NCI-H526 treated with DMSO at 0.1 percent for 48 hours (cell line): ENCODE data around the gene TOMM7.
A peak's percentile ranks its signal among the peaks of the same experiment; 100 is the strongest.

Source experiments
- DNase-seq: peaks from one replicate; lab custom pipeline; 2025; lab: John Stamatoyannopoulos, UW

TOMM7 gene

DNA sequence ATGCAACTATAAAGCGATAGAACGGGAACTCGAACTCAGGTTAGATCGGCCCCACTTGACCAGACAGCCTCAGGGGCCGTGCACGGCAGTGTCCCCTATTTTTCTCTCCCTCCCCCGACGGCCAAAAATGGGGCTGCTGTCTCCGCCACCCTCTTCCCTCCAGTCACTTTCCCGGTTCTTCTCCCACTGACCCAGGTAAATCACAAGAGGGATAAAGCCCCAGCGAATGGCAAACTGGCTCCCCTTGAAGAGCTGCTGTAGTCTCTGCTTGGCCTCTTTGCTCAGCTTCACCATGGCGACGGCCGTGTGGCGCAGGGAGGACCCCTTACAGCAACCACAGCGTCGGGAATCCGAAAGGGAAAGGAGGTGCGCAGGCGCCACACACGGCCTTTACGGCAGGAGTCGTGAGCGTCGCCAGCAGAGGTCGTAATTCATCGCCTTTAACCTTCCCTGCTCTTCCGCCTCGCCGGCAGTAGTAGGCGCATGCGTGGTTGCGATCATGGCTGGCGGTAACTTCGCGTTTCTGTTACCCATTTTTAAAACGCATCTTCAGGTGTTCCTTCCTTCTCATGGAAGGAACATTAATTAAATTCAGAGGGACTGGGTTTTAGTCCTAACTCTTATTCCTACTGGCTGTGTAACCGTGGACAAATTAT is at the start of gene TOMM7:
TSS of gene TOMM7 (minus strand) at position 364 of the 656 bp plus-strand sequence. CDS start at position 294, 70 bp downstream.
- peak; percentile 96 for DNase-seq

DNA sequence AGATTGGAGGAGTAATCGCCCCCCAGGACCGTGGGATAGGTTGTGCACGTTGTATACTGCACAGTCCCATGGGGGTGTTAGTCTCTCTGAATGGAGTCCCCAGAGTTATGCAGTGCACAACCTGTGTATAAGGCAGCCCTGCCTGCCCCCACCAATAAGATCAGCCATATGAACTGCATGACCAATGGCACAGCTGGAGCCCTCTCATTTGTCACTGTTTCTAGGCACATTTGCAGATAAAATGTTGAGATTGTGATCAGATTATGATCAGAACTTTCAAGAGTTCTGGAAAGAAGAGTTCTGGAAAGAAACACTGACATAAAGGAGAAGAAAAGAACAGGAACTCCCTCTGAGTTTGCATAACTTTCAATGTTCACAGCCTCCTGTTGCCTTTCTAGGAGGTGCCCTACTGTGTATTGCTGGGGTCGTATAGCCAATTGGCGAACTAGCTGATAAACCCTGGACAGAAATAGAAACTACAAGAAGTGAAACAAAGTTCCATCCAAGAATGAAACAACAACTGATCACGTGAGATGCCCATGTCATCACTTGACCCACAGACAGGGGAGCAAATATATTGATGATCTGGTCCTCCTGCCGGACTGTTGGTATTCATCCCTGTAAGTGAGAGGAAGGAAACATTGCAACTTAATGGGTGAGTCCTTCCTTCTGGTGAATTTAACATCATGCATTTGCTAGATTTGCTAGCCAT is 49.6 kb upstream of the TOMM7 start:
- no peak for DNase-seq

DNA sequence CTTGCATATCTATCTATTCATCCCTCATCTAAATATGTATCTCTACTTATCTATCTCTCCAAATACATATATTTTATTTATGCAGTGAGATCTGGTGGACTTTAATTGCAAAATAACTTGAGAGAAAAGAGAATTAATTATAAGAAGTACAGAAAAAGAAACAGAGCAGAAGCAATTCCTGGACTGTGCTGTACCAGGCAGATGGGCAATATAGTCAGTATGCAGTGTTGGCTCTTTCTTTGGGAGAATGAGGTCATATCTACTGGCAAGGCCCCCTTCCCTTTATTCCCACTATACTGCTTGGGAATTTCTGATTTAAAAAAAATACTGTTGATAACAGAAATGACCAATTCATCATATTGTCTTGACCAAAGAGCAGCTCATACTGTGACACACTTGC is 49.0 kb upstream of the TOMM7 start:
- no peak for DNase-seq

DNA sequence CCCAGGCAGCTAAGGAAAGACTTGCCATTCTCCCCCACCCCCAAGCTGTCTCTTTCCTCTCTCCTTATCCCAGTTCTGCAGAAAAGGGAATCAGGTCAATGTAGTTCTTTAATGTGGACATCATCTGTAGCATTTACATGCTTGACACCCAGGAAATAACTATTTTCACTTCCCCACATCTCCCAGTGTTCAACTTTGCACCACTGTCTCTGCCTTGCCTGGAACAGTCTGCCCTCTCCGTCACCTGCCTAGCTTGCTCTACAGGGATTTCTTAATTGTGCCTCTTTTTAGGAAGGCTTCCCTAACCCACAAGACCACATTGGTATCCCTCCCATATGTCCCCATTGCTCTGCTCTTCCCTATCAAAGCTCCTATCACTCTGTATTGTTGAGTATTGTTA is 45.9 kb upstream of the TOMM7 start:
- DNase-seq = no peak

DNA sequence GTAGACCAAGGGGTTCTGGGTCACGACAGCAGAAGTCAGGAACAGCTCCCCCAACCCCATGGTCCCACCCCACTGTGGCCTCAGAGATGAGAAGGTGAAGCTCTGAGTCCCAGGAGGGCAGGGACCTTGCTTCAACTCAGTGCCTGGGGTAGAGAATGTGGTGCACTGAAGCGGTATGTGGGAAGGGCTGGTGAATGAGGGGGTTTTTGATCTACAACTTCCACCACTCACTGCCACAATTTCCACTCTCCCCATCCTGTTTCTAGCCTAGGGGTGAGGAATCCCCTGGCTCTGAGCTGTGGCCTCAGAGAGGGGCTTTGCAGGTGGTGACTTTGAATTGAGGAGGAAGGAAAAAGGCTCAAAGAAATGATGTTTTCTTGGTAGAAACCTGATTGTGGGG is 44.9 kb upstream of the TOMM7 start:
- no peak for DNase-seq

DNA sequence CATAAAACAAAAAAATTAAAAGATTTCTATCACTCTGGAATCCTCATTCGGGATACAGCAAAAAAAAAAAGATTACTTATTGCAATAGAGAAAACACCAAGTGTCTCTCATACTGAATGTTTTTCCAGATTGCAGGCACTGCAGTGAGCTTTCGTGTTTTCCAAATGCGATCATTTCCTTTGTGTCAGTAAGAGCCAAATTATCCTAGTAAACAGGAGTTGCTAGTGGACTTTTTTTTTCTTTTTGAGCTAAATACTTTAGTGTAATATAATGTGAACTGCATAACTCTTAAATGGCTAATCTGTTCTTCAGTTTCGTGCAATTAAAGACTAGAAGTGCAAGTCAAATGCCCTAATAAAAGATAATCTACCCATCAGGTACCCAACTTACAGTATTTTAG is 44.4 kb upstream of the TOMM7 start:
- DNase-seq = no peak

DNA sequence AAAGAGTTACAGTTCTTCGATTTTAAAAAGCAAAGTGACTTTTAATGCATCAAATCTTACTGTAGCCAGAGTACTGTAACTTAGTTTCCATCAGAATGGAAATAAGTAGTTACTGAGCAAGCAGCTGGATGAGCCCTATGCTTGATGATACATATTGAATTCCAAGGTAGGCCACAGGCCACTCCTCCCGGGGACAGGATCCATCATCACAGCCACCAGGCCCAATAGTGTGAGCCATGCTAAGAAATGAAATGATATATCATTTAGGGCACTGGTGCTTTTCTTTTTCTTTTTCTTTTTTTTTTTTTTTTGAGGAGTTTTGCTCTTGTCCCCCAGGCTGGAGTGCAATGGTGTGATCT is 42.9 kb upstream of the TOMM7 start:
- DNase-seq = no peak

DNA sequence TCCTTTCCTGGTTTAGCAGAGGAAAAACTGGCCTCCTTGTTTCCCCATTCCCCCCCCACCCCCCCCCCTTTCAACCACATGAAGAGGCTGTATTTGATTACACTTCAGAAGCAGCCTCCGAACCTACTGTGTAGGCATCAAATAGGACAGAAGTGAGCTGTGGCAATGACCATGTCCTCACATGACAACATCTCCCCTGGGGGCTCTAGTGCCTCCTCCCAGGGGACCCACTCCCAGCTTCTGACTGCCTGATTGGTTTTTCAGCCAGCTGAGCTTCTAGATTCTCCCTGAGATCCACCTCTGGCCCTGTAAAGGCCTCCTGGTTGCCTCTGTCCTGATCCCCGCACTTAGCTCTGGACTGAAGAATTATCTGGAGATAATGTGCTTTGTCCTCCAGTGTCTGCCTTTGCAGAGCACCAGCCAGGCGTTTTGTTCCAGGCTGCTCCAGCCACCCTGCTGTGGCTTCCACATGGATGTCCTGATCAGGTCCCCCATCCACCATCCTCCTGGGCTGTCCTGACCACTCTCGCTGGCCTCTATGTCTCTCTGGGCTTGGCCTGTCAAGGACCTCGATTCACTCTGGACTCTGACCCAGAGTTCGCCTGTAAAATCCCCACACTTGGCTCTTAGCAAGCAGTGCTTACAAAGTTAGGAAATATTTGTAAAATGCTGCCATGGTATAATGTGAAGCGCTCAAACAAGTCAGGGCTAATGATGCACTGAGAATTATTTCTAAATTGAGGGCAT is 42.4 kb upstream of the TOMM7 start:
- DNase-seq = no peak

DNA sequence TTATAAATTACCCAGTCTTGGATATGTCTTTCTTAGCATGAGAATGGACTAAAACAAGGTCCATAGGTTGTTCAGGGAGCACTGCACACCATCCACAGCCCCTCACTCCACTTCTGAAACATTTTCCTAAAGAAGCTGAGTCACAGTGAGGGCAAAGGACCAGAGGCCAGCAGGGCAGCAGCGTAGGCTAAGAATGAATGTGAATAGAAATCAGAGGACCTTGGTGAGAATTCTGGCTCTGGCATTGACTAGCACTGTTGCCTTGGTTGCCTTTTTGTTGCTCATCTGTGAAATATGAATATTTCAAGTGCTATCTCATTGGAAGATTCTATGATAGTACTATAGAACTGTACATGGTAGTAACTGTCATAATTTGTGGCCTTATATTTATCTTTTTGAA is 41.7 kb upstream of the TOMM7 start:
- DNase-seq = no peak

DNA sequence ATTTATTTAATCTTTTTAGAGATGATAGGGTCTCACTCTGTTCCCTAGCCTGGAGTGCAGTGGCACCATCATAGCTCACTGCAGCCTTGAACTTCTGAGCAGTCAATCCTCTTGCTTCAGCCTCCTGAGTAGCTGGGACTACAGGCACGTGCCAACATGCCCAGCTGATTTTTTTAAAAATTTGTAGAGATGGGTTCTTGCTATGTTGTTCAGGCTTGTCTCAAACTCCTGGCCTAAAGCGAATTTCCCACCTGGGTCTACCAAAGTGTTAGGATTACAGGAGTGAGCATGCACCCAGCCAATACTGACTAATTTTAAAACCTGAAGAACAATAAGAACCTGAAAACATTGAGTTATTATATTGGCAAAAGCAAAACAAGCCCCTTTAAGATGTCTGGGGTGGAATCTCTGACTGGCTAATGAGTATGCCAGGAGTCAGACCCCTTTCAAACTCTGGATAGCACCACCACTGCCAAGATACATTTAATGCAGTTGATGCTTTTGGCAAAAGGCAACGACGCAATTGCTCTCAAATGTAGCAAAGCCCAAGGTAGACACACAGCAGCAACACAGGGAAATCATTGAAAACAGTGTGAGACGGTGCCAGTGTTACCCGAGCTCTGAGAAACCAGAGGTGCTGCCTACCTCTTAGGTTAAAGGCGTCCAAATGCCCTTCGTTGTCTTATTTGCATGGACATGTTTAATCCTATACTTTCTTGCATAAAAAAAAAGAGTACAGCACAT is 40.7 kb upstream of the TOMM7 start:
- no peak for DNase-seq

DNA sequence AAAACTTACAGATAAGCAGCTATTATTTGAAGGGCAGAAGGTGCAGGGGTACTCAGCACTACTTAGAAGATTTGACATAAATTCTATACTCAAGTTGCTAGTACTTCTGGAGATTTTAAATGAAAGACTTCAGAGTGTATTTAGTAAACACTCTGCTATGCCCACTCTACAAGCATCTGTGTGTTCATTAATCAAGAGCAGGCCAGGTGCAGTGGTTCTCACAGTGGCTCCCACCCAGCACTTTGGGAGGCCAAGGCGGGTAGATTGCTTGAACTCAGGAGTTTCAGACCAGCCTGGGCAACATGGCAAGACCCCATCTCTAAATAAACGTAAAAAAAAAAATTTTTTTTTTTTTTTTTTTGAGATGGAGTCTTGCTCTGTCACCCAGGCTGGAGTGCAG is 38.9 kb upstream of the TOMM7 start:
- DNase-seq = no peak

DNA sequence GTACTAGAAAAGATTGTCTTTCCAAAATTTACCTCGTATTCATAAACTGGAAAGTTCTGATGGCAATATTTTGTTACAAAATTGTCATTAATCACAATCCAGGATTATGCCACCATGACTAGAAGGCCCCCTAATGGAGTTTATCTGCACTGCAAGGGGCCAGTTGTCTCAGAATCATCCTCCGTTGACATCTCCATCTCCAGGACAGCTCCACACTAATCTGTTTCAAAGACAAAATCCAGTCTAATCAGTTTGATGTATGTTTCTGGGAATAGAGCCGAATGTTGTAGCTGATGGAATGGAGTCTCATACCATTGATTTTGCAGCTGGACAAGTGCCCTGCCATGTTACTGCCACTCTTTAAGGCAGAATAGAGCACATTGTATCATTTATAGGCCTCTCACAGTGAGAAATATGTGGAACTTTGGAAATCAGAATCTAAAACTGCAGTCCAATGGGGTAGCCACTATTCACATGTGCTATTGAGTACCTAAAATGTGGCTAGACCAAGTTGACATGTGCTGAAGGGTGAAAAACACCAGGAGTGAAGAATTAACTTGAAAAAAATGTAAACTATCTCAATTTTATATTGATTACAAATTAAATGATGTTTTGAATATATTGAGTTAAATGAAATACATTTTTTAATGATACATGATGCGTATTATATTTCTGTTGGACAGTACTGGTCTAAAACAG is 38.3 kb upstream of the TOMM7 start:
- DNase-seq = no peak

DNA sequence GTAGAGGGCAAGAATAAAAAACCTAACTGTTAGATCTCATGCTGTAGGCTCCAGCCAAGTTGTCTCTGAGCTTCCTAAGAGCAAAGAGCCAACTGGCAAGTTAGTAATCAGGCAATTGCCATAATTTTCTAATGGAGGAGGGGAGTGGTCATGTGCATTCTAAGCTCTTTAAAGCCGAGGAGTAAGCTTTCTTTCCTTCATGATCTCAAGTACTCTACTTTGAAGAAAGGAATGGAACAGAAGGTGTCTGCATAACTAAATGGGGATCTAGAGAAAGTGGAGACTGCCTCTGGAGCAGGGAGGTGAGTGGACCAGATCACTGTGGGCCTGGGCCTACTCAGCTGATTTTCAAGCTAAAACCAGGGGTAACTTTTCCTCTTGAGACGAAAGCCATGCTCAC is 37.7 kb upstream of the TOMM7 start:
- DNase-seq = no peak

DNA sequence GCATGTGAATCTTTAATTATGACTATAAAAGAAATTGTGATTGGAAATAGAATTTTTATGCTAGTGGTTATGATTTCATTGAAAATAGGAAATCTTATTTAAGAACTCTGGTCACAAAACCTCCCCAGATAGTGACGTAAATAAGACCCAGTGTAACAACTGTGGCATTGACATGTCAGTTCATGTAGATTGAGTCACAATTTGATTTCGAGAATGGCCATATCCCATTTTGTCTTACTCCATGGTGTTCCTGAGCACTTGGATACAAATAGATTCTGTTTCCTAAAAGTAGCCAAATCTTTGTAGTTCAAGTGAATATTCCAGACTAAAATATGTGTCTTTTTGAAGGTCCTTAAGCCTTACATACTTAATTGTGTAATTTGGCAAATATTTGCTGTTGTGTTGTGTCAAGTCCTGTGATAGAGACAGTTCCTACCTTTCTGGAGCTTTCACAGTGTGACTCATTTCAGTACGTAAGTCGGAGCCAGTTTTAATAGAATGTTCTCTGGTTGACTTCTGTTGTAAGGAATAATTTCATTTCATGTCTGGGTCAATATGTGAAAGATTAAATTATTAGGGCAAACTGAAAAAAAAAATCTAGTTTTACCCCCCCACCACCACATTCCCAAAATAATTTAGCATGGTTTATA is 37.1 kb upstream of the TOMM7 start:
- no peak for DNase-seq

DNA sequence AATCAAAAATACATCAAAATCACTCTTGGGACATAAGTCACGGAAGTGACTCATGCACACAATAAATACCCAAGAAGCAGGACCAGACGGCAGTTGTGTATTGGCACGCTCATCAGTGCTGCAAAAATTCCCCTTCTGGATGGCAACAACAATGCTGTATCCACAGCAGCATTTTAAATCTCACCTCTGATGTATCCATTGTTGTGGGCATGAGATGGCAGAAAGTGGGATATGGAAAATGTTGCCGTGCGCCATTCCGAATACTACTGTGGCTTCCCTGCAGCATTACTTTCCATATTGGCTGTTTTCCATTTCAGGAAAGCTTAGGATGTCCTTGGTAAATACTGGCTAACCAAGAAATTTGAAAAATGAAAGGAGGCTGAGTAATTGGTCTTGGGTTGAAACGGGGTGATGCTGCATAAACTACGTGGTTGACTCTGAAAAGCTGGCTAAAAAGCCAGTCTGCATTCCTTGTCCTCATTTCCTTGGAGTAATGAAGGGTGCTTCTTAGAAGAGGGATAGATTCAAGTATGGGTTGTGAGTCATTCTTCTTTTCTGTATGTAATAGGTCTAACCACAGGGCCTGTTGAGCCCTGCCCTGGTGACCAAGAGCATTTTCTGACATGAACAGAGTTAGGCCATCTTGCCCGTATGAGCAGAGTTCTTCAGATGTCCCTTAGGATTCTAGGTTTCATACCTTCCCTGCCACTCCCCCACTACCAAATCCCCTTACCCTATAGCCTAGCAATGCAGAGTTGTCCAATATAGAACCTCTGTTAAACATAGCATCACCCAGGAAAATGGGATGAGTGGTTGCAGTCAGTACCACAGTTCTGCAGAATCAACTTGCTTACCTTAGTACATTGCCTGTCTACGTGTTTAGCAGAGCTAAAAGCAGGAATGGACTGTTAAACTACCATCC is 36.3 kb upstream of the TOMM7 start:
- no peak for DNase-seq

DNA sequence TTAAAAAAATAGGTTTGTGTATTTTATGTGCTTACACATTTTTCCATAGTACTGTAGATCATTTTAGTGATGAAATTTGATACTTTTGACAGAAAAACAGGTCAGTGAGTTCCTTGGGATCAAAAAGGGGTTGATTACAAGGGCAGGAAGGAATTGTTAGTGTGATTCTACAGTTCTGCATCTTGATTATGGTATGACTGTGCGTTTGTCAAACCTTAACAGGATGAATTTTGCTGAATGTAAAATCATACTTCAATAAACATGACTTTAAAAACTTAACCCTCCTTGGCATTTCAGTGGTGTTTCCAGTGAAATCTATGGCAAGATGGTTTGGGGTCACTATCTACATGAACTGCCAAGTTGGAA is 35.6 kb upstream of the TOMM7 start:
- no peak for DNase-seq

DNA sequence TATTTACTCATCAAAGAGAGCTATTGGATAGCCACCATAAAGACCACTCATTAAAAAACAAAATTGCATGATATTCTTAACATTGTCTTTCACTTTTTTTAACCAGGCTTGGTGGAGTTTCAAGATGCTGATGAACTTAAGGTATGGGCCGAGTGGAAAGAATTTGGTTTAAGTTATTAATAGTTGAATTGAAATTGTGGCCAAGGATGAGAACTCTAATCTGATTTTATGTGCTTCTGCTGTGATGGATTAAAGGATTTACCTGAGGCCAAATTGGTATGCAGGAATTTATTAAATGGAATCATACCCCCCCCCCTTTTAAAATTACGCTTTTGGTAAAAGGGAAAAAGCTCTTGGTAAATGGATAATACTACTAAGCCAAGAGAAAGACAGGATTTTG is 33.8 kb upstream of the TOMM7 start:
- DNase-seq = no peak

DNA sequence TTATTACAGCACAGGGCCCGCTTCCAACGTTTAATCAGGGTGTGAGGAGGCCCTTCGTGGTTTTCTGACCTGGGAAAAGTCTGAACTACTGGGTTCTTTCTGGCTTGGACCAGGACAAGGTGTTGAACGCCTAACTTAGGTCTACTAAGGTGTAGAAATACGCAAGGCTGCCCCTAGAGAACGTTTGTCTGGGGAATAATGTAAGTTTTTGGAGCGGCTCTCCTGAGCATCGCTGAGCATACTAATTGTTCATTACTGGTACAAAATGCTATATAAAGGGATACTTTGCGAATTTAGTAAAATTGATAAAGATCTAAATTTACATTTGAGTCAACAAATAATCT is 32.4 kb upstream of the TOMM7 start:
- no peak for DNase-seq

DNA sequence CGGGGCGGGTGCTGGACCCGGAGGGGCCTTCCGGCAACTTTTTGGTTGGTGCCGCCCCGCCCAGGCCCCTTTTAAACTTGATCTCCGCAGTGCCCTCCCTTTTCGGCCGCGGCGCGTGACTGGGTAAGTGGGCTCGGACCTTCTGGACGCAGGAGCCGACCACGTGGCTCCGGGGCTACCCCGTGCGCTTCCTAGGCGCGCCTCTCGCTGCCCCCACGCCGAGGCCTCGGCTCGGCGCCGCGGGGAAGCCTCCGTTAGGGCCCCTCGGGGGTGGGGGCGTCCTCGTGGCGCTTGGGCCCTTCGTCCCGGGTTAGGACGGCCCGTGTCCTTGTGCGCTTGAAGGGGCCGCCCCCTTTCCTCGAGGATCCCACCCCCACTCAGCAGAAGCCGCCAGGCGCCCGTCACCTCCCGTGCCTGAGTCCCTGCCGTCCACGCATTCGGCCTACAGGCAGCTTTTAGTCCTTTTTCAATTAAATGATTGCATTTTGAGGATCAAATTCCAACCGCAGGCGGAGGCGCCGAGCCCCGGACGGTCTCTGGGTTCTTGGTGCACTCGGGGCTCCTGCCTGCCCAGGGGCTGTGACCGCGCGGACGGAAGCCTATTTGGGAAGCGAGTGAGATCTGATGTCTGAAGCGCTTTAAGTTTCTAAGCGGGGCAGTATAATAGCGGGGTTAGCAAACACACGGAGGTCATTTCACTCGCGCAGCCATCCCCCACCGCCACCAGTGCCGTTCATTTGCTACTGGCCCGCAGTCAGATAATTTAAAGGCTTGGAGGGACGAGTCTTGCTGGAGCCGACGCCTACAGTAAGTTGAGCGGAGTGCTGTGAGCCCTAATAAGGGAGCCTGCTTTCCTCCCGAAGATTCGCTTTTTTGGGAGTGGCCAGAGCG is 31.8 kb upstream of the TOMM7 start:
- peak; percentile 54 for DNase-seq
